ENCODE data around the gene DEK.
A peak's percentile ranks its signal among the peaks of the same experiment; 100 is the strongest.

The DEK gene

GRCh38 chr6:18265787-18266522, 1.6 kb upstream of the DEK start:
- no peak for DNase-seq

GRCh38 chr6:18264923-18265377, 620 bp upstream of the DEK start:
- no peak for DNase-seq

GRCh38 chr6:18263418-18264218, 712 bp downstream of the DEK start:
- peak; percentile 27 to 39 for DNase-seq

- peak; percentile 37 to 58 for DNase-seq
Observed at GRCh38 chr6:18262702-18263417, 1.5 kb downstream of the DEK start.

- DNase-seq, result no peak
Observed at GRCh38 chr6:18261877-18262276, 2.5 kb downstream of the DEK start.

- DNase-seq, result peak; percentile 36 to 47
Observed at GRCh38 chr6:18260448-18261106, 3.8 kb downstream of the DEK start.

- no peak for DNase-seq
Observed at GRCh38 chr6:18259675-18260447, 4.5 kb downstream of the DEK start.

GRCh38 chr6:18254793-18255192, 9.5 kb downstream of the DEK start:
- no peak for DNase-seq

GRCh38 chr6:18253635-18254034, 10.7 kb downstream of the DEK start:
- no peak for DNase-seq

GRCh38 chr6:18249271-18249670, 15.1 kb downstream of the DEK start:
- DNase-seq, result no peak

- no peak for DNase-seq
Observed at GRCh38 chr6:18248698-18249097, 15.6 kb downstream of the DEK start.

GRCh38 chr6:18247002-18247401, 17.3 kb downstream of the DEK start:
- DNase-seq, result no peak

- no peak for DNase-seq
Observed at GRCh38 chr6:18246205-18246604, 18.1 kb downstream of the DEK start.

GRCh38 chr6:18245642-18246041, 18.7 kb downstream of the DEK start:
- DNase-seq, result peak in 1 of 2 experiments; percentile 42

GRCh38 chr6:18245079-18245478, 19.3 kb downstream of the DEK start:
- DNase-seq, result no peak

GRCh38 chr6:18244251-18244650, 20.1 kb downstream of the DEK start:
- no peak for DNase-seq

- DNase-seq, result no peak
Observed at GRCh38 chr6:18243302-18243893, 20.9 kb downstream of the DEK start.

- DNase-seq, result no peak
Observed at GRCh38 chr6:18242062-18242851, 22.1 kb downstream of the DEK start.

GRCh38 chr6:18241208-18242038, 22.9 kb downstream of the DEK start:
- DNase-seq, result no peak

GRCh38 chr6:18240230-18240629, 24.1 kb downstream of the DEK start:
- DNase-seq, result no peak
